GM21737 (cell line): ENCODE results near the gene REXO1.

Source experiments
- ATAC-seq: cut with Tn5 transposase; IDR thresholded peaks from one replicate; pipeline ENCODE4 v1.9.1; 2021; ENCODE audit warnings: mild to moderate bottlenecking, moderate library complexity; ENCODE audit not compliant: unreplicated experiment

The REXO1 gene

GRCh38 chr19:1849132-1849474 is 820 bp upstream of the REXO1 start:
- no peak for ATAC-seq

- peak; percentile 15 for ATAC-seq
Measured at GRCh38 chr19:1847684-1848398, 442 bp downstream of the REXO1 start.

GRCh38 chr19:1847348-1847683 is 967 bp downstream of the REXO1 start:
- no peak for ATAC-seq

GRCh38 chr19:1846517-1847204 is 1.6 kb downstream of the REXO1 start:
- no peak for ATAC-seq

GRCh38 chr19:1845642-1846041 is 2.6 kb downstream of the REXO1 start:
- no peak for ATAC-seq

- no peak for ATAC-seq
Measured at GRCh38 chr19:1845125-1845515, 3.2 kb downstream of the REXO1 start.

- no peak for ATAC-seq
Measured at GRCh38 chr19:1844513-1845124, 3.7 kb downstream of the REXO1 start.

GRCh38 chr19:1843646-1844394 is 4.5 kb downstream of the REXO1 start:
- ATAC-seq: no peak

- no peak for ATAC-seq
Measured at GRCh38 chr19:1843116-1843515, 5.2 kb downstream of the REXO1 start.

- ATAC-seq: no peak
Measured at GRCh38 chr19:1841209-1841924, 6.9 kb downstream of the REXO1 start.

GRCh38 chr19:1840541-1841115 is 7.7 kb downstream of the REXO1 start:
- ATAC-seq: no peak

- no peak for ATAC-seq
Measured at GRCh38 chr19:1839658-1840540, 8.4 kb downstream of the REXO1 start.

GRCh38 chr19:1837625-1838105 is 10.6 kb downstream of the REXO1 start:
- ATAC-seq: no peak

- no peak for ATAC-seq
Measured at GRCh38 chr19:1837222-1837565, 11.1 kb downstream of the REXO1 start.

GRCh38 chr19:1836458-1837221 is 11.6 kb downstream of the REXO1 start:
- no peak for ATAC-seq

- ATAC-seq: no peak
Measured at GRCh38 chr19:1833540-1833939, 14.7 kb downstream of the REXO1 start.

- no peak for ATAC-seq
Measured at GRCh38 chr19:1832046-1832663, 16.1 kb downstream of the REXO1 start.

- ATAC-seq: no peak
Measured at GRCh38 chr19:1830978-1831377, 17.3 kb downstream of the REXO1 start.

GRCh38 chr19:1830568-1830967 is 17.7 kb downstream of the REXO1 start:
- no peak for ATAC-seq
